HCT116 (cell line): ENCODE measurements around the gene DAZAP1.

Experiments
- CTCF ChIP-seq, 3 experiments: fragments of 200-600 bp in 1 of 3; sonication (generic) in 1 of 3; IDR thresholded peaks in 2 of 3; conservative IDR thresholded peaks in 1 of 3; 2 replicates each; pipeline ENCODE4 v1.5.1; 2012 to 2017; ENCODE audit warnings: low read depth in 2 of 3, low read length in 2 of 3, antibody characterized with exemption in 1 of 3, borderline replicate concordance in 1 of 3, control low read depth in 1 of 3, mild to moderate bottlenecking in 1 of 3, mixed read lengths in 1 of 3, mixed run types in 1 of 3, moderate library complexity in 1 of 3; ENCODE audit not compliant: insufficient read depth in 1 of 3
- EGR1 ChIP-seq: IDR thresholded peaks from 2 replicates; pipeline ENCODE4 v1.6.1; 2012; ENCODE audit warnings: low read depth
- EZH2phosphoT487 ChIP-seq: fragments of 200-600 bp; IDR thresholded peaks from 2 replicates; pipeline ENCODE4 v1.6.1; 2018; ENCODE audit warnings: antibody characterized with exemption, borderline replicate concordance
- FOSL1 ChIP-seq: IDR thresholded peaks from 2 replicates; pipeline ENCODE4 v1.6.1; 2012; ENCODE audit warnings: low read depth
- MAX ChIP-seq: IDR thresholded peaks from 2 replicates; pipeline ENCODE4 v1.6.1; 2012
- POLR2A ChIP-seq: IDR thresholded peaks from 2 replicates; pipeline ENCODE4 v1.7.0; 2011; ENCODE audit warnings: borderline replicate concordance; ENCODE audit not compliant: insufficient read depth, insufficient read length; ENCODE audit errors: extremely low read depth
- POLR2AphosphoS5 ChIP-seq: IDR thresholded peaks from 2 replicates; pipeline ENCODE4 v1.6.1; 2011; ENCODE audit warnings: mild to moderate bottlenecking, low read depth, low read length, moderate library complexity
- RAD21 ChIP-seq: IDR thresholded peaks from 2 replicates; pipeline ENCODE4 v1.6.1; 2012; ENCODE audit warnings: low read depth, mild to moderate bottlenecking
- REST ChIP-seq: IDR thresholded peaks from 2 replicates; pipeline ENCODE4 v1.6.1; 2012; ENCODE audit warnings: low read depth
- YY1 ChIP-seq: IDR thresholded peaks from 2 replicates; pipeline ENCODE4 v1.6.1; 2011; ENCODE audit warnings: low read length, low read depth, moderate library complexity, mild to moderate bottlenecking; ENCODE audit not compliant: insufficient replicate concordance; ENCODE audit errors: extremely low read depth
- ZBTB33 ChIP-seq: IDR thresholded peaks from 2 replicates; pipeline ENCODE4 v1.6.1; 2011; ENCODE audit warnings: mild to moderate bottlenecking, low read length, moderate library complexity; ENCODE audit not compliant: insufficient replicate concordance; ENCODE audit errors: extremely low read depth
- ZFX ChIP-seq: fragments of 450-650 bp; IDR thresholded peaks from 2 replicates; pipeline ENCODE4 v1.6.1; 2017
- ZNF274 ChIP-seq: fragments of 200-500 bp; sonication (Bioruptor generic); IDR thresholded peaks from 2 replicates; pipeline ENCODE4 v1.6.1; 2014; ENCODE audit warnings: mild to moderate bottlenecking, low read depth, low read length, inconsistent platforms

- TF ChIP-seq POLR2AphosphoS5 (no peak), REST (no peak), EGR1 (no peak), MAX (no peak), ZBTB33 (no peak), CTCF (IDR thresholded peaks at IDR 0.05 in 2 of 3, conservative IDR thresholded peaks at IDR 0.05 in 1 of 3; ENCODE audit: borderline replicate concordance in 1 of 3, insufficient read depth in 1 of 3, low read depth in 2 of 3, low read length in 2 of 3) (no peak), POLR2A (no peak), YY1 (no peak), FOSL1 (no peak), RAD21 (no peak), ZFX (no peak), EZH2phosphoT487 (no peak), ZNF274 (no peak)
These were observed 49.8 kb downstream of the DAZAP1 start for GRCh38 chr19:1457031-1457739.
